Measurements from ENCODE around the gene CSF1.
"Not testable (repeated sequence)": the region's sequence is repeated elsewhere in the genome, so short reads cannot be mapped to it uniquely, and the experiment has no call there.

Gene CSF1

GRCh38 chr1:109877776-109878175 lies 32.9 kb upstream of the CSF1 start:
- POLR2A ChIA-PET, result no interaction called here
- TF ChIP-seq LEF1 (IDR thresholded peaks at IDR 0.05; ENCODE audit: borderline replicate concordance) (no peak), L3MBTL2 (conservative IDR thresholded peaks at IDR 0.05) (no peak), ELF4 (IDR thresholded peaks at IDR 0.05) (no peak), FOXA1 (IDR thresholded peaks at IDR 0.05) (no peak)
- CTCF ChIA-PET, result interaction anchor here (1.1 kb wide), 1 partner anchor 107 kb away, joined by 3 read pairs; the partner anchor contains the start of gene AHCYL1
- DNase-seq (ENCODE audit: extremely low spot score), result no peak

- TF ChIP-seq BHLHE40 (IDR thresholded peaks at IDR 0.05; ENCODE audit: borderline replicate concordance) (no peak), FOXA1 (IDR thresholded peaks at IDR 0.05) (no peak), ELF4 (IDR thresholded peaks at IDR 0.05) (no peak), FOXK2 (IDR thresholded peaks at IDR 0.05) (no peak), FOXM1 (IDR thresholded peaks at IDR 0.05; ENCODE audit: borderline replicate concordance) (no peak), HDGF (IDR thresholded peaks at IDR 0.05; ENCODE audit: borderline replicate concordance) (no peak), CTBP1 (IDR thresholded peaks at IDR 0.05; ENCODE audit: borderline replicate concordance) (no peak), SP1 (IDR thresholded peaks at IDR 0.05) (no peak), ARNT (IDR thresholded peaks at IDR 0.05) (no peak), ZNF384 (IDR thresholded peaks at IDR 0.05) (no peak), NFRKB (IDR thresholded peaks at IDR 0.05) (no peak), L3MBTL2 (conservative IDR thresholded peaks at IDR 0.05) (no peak), TARDBP (IDR thresholded peaks at IDR 0.05) (no peak), LEF1 (IDR thresholded peaks at IDR 0.05; ENCODE audit: borderline replicate concordance) (no peak)
- ChIA-PET CTCF (interaction anchor here (0.6 kb wide), 1 partner anchor 10 kb away, joined by 3 read pairs; no protein-coding TSS in a partner anchor), POLR2A (no interaction called here)
- DNase-seq (ENCODE audit: extremely low spot score), result no peak
Measured at GRCh38 chr1:109878531-109879104, 32.0 kb upstream of the CSF1 start.

- CTCF ChIA-PET; DNase-seq (ENCODE audit: extremely low spot score); POLR2A ChIA-PET: not testable (repeated sequence)
Measured at GRCh38 chr1:109879371-109879770, 31.3 kb upstream of the CSF1 start.

- DNase-seq (ENCODE audit: extremely low spot score), result no peak
- POLR2A ChIA-PET, result no interaction called here
- no peak for TF ChIP-seq ZNF384 (IDR thresholded peaks at IDR 0.05)
- CTCF ChIA-PET, result interaction anchor here (0.6 to 1.1 kb wide), 2 partner anchors 10 to 162 kb away, joined by 3 to 7 read pairs; no protein-coding TSS in a partner anchor
Measured at GRCh38 chr1:109879881-109880525, 30.6 kb upstream of the CSF1 start.

GRCh38 chr1:109880971-109881894 lies 29.4 kb upstream of the CSF1 start:
- POLR2A ChIA-PET, result no interaction called here
- DNase-seq (ENCODE audit: extremely low spot score), result no peak
- TF ChIP-seq LEF1 (IDR thresholded peaks at IDR 0.05; ENCODE audit: borderline replicate concordance), result no peak
- CTCF ChIA-PET, result interaction anchor here (1.1 kb wide), 1 partner anchor 9 kb away, joined by 7 read pairs; no protein-coding TSS in a partner anchor

GRCh38 chr1:109881906-109882287 lies 28.8 kb upstream of the CSF1 start:
- ChIA-PET CTCF (interaction anchor here (0.7 kb wide), 1 partner anchor 105 kb away, joined by 3 read pairs; no protein-coding TSS in a partner anchor), POLR2A (no interaction called here)
- TF ChIP-seq FOXM1 (IDR thresholded peaks at IDR 0.05; ENCODE audit: borderline replicate concordance) (no peak), PKNOX1 (IDR thresholded peaks at IDR 0.05) (no peak), ZNF384 (IDR thresholded peaks at IDR 0.05) (no peak), BHLHE40 (IDR thresholded peaks at IDR 0.05; ENCODE audit: borderline replicate concordance) (no peak), L3MBTL2 (conservative IDR thresholded peaks at IDR 0.05) (no peak), ELF4 (IDR thresholded peaks at IDR 0.05) (no peak), LEF1 (IDR thresholded peaks at IDR 0.05; ENCODE audit: borderline replicate concordance) (no peak), HDGF (IDR thresholded peaks at IDR 0.05; ENCODE audit: borderline replicate concordance) (no peak), SUZ12 (IDR thresholded peaks at IDR 0.05) (no peak), SP1 (IDR thresholded peaks at IDR 0.05) (no peak), TARDBP (IDR thresholded peaks at IDR 0.05) (no peak), FOXK2 (IDR thresholded peaks at IDR 0.05) (no peak), FOXA1 (IDR thresholded peaks at IDR 0.05) (no peak), ARNT (IDR thresholded peaks at IDR 0.05) (no peak), NFRKB (IDR thresholded peaks at IDR 0.05) (no peak), CTBP1 (IDR thresholded peaks at IDR 0.05; ENCODE audit: borderline replicate concordance) (no peak)
- DNase-seq (ENCODE audit: extremely low spot score), result no peak

- no peak for DNase-seq (ENCODE audit: extremely low spot score)
- ChIA-PET POLR2A (no interaction called here), CTCF (interaction anchor here (0.7 kb wide), 1 partner anchor 106 kb away, joined by 3 read pairs; no protein-coding TSS in a partner anchor)
- TF ChIP-seq HDGF (IDR thresholded peaks at IDR 0.05; ENCODE audit: borderline replicate concordance) (no peak), TARDBP (IDR thresholded peaks at IDR 0.05) (no peak), CTBP1 (IDR thresholded peaks at IDR 0.05; ENCODE audit: borderline replicate concordance) (no peak), FOXK2 (IDR thresholded peaks at IDR 0.05) (no peak), ZNF384 (IDR thresholded peaks at IDR 0.05) (no peak)
Measured at GRCh38 chr1:109882288-109883245, 28.1 kb upstream of the CSF1 start.
